ENCODE measurements around the gene EFCAB14.

The EFCAB14 gene

GRCh38 chr1:46654012-46654411 is 64.9 kb downstream of the EFCAB14 start:
- no peak for TF ChIP-seq YY1 (IDR thresholded peaks at IDR 0.05; ENCODE audit: low read depth)
- no peak for TF ChIP-seq EGR1 (IDR thresholded peaks at IDR 0.05)
- no peak for TF ChIP-seq ZBTB7A (IDR thresholded peaks at IDR 0.05; ENCODE audit: low read depth)
- TF ChIP-seq NFIC (IDR thresholded peaks at IDR 0.05) = no peak
- TF ChIP-seq TEAD4 (IDR thresholded peaks at IDR 0.05) = no peak
- TF ChIP-seq TAF1 (IDR thresholded peaks at IDR 0.05; ENCODE audit: low read depth) = no peak
- TF ChIP-seq, protein P1, sequence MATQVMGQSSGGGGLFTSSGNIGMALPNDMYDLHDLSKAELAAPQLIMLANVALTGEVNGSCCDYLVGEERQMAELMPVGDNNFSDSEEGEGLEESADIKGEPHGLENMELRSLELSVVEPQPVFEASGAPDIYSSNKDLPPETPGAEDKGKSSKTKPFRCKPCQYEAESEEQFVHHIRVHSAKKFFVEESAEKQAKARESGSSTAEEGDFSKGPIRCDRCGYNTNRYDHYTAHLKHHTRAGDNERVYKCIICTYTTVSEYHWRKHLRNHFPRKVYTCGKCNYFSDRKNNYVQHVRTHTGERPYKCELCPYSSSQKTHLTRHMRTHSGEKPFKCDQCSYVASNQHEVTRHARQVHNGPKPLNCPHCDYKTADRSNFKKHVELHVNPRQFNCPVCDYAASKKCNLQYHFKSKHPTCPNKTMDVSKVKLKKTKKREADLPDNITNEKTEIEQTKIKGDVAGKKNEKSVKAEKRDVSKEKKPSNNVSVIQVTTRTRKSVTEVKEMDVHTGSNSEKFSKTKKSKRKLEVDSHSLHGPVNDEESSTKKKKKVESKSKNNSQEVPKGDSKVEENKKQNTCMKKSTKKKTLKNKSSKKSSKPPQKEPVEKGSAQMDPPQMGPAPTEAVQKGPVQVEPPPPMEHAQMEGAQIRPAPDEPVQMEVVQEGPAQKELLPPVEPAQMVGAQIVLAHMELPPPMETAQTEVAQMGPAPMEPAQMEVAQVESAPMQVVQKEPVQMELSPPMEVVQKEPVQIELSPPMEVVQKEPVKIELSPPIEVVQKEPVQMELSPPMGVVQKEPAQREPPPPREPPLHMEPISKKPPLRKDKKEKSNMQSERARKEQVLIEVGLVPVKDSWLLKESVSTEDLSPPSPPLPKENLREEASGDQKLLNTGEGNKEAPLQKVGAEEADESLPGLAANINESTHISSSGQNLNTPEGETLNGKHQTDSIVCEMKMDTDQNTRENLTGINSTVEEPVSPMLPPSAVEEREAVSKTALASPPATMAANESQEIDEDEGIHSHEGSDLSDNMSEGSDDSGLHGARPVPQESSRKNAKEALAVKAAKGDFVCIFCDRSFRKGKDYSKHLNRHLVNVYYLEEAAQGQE (IDR thresholded peaks at IDR 0.05; ENCODE audit: low read depth) = no peak
- no peak for TF ChIP-seq CREB1 (IDR thresholded peaks at IDR 0.05; ENCODE audit: low read depth)
- no peak for TF ChIP-seq EP300 (IDR thresholded peaks at IDR 0.05; ENCODE audit: borderline replicate concordance)
- no peak for TF ChIP-seq RAD21 (IDR thresholded peaks at IDR 0.05; ENCODE audit: low read depth)
- TF ChIP-seq CEBPB (IDR thresholded peaks at IDR 0.05) = no peak
- no peak for TF ChIP-seq TCF12 (IDR thresholded peaks at IDR 0.05; ENCODE audit: low read depth)
- TF ChIP-seq FOXM1 (IDR thresholded peaks at IDR 0.05; ENCODE audit: borderline replicate concordance, low read depth) = no peak
- TF ChIP-seq MAX (IDR thresholded peaks at IDR 0.05) = no peak
- TF ChIP-seq USF1 (IDR thresholded peaks at IDR 0.05) = no peak

- TF ChIP-seq TEAD4 (IDR thresholded peaks at IDR 0.05) (no peak), MAX (IDR thresholded peaks at IDR 0.05) (no peak), EP300 (IDR thresholded peaks at IDR 0.05; ENCODE audit: borderline replicate concordance) (no peak), USF1 (IDR thresholded peaks at IDR 0.05) (no peak), RAD21 (IDR thresholded peaks at IDR 0.05; ENCODE audit: low read depth) (no peak), EGR1 (IDR thresholded peaks at IDR 0.05) (no peak), TAF1 (IDR thresholded peaks at IDR 0.05; ENCODE audit: low read depth) (no peak), CEBPB (IDR thresholded peaks at IDR 0.05) (no peak), FOXM1 (IDR thresholded peaks at IDR 0.05; ENCODE audit: borderline replicate concordance, low read depth) (no peak), YY1 (IDR thresholded peaks at IDR 0.05; ENCODE audit: low read depth) (no peak), CREB1 (IDR thresholded peaks at IDR 0.05; ENCODE audit: low read depth) (no peak)
Measured at GRCh38 chr1:46653405-46653958, 65.4 kb downstream of the EFCAB14 start.

- TF ChIP-seq FOXM1 (IDR thresholded peaks at IDR 0.05; ENCODE audit: borderline replicate concordance, low read depth) (no peak), TEAD4 (IDR thresholded peaks at IDR 0.05) (no peak), TAF1 (IDR thresholded peaks at IDR 0.05; ENCODE audit: low read depth) (no peak), TCF12 (IDR thresholded peaks at IDR 0.05; ENCODE audit: low read depth) (no peak), CREB1 (IDR thresholded peaks at IDR 0.05; ENCODE audit: low read depth) (no peak), USF1 (IDR thresholded peaks at IDR 0.05) (no peak), CEBPB (IDR thresholded peaks at IDR 0.05) (no peak), NFIC (IDR thresholded peaks at IDR 0.05) (no peak), MAX (IDR thresholded peaks at IDR 0.05) (no peak)
Measured at GRCh38 chr1:46652321-46653100, 66.4 kb downstream of the EFCAB14 start.

DNA sequence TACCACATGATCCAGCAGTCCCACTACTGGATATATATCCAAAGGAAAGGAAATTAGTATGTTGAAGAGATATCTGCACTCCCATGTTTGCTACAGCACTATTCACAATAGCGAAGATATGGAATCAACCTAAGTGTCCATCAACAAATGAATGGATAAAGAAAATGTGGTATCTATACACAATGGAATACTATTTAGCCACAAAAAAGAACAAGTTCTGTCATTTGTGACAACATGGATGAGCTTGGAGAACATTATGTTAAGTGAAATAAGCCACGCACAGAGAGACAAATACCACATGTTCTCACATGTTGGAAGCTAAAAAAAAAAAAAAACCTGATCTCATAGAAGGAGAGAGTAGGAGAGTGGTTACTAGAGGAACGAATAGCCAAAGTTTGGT is 68.4 kb downstream of the EFCAB14 start:
- no peak for TF ChIP-seq CEBPB (IDR thresholded peaks at IDR 0.05)

- TF ChIP-seq CEBPB (IDR thresholded peaks at IDR 0.05) (no peak), ZBTB7A (IDR thresholded peaks at IDR 0.05; ENCODE audit: low read depth) (no peak), MAX (IDR thresholded peaks at IDR 0.05) (no peak), TCF12 (IDR thresholded peaks at IDR 0.05; ENCODE audit: low read depth) (no peak), FOXM1 (IDR thresholded peaks at IDR 0.05; ENCODE audit: borderline replicate concordance, low read depth) (no peak), YY1 (IDR thresholded peaks at IDR 0.05; ENCODE audit: low read depth) (no peak), RAD21 (IDR thresholded peaks at IDR 0.05; ENCODE audit: low read depth) (no peak), EP300 (IDR thresholded peaks at IDR 0.05; ENCODE audit: borderline replicate concordance) (no peak), TAF1 (IDR thresholded peaks at IDR 0.05; ENCODE audit: low read depth) (no peak), TEAD4 (IDR thresholded peaks at IDR 0.05) (no peak), NFIC (IDR thresholded peaks at IDR 0.05) (no peak), CREB1 (IDR thresholded peaks at IDR 0.05; ENCODE audit: low read depth) (no peak), USF1 (IDR thresholded peaks at IDR 0.05) (no peak), EGR1 (IDR thresholded peaks at IDR 0.05) (no peak)
- TF ChIP-seq, protein P1 (IDR thresholded peaks at IDR 0.05; ENCODE audit: low read depth) = no peak
Measured at GRCh38 chr1:46649764-46650163, 69.2 kb downstream of the EFCAB14 start.

Data from Ishikawa (cell line).